Measurements from ENCODE around the gene PUSL1.

Gene PUSL1

DNA sequence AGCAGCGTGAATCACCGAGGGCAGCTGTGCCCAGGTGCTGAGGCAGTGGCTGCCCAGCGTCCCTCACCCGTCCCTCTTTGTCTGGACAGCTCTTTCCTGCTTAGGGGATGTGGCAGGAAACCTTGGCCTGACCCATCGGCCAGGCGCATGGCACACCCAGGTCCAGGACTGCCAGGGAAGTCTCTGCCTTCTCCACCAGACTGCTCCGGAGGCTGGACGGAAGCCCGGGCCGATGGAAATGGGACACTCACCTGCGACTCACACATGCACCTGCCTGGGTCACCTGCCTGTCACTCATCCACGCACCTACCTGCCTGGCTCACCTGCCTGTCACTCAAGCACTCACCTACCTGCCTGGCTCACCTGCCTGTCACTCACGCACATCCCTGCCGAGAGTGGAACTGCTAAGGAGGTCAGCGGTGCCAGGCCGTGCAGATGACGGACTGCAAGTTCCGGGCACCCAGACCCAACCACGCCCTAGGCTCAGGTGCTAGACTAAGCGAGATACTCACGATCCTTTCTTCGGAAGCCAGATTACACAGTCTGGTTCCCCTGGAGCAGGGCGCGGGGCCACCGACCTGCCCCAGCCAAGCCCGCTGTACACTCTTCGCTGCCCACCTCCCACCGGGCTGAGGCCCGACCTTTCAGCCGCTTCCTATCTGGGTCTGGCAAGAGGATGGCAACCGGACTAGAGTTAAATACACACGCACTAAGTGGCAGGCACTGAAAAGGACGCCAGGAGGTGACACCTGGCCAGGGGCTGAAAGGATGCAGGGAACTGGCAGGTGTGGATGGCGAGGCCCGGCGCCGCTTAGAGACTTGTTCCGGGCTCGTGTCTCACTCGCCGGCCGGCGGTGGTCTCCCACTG, 35.8 kb upstream of the PUSL1 start:
- DNase-seq (ENCODE audit: low spot score) = no peak
- H3K27ac ChIP-seq = peak overlapping the region; percentile 80 to 87
- H3K4me3 ChIP-seq = peak overlapping the region; percentile 87
- TF ChIP-seq, protein P1, sequence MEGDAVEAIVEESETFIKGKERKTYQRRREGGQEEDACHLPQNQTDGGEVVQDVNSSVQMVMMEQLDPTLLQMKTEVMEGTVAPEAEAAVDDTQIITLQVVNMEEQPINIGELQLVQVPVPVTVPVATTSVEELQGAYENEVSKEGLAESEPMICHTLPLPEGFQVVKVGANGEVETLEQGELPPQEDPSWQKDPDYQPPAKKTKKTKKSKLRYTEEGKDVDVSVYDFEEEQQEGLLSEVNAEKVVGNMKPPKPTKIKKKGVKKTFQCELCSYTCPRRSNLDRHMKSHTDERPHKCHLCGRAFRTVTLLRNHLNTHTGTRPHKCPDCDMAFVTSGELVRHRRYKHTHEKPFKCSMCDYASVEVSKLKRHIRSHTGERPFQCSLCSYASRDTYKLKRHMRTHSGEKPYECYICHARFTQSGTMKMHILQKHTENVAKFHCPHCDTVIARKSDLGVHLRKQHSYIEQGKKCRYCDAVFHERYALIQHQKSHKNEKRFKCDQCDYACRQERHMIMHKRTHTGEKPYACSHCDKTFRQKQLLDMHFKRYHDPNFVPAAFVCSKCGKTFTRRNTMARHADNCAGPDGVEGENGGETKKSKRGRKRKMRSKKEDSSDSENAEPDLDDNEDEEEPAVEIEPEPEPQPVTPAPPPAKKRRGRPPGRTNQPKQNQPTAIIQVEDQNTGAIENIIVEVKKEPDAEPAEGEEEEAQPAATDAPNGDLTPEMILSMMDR (IDR thresholded peaks at IDR 0.05) = no peak

DNA sequence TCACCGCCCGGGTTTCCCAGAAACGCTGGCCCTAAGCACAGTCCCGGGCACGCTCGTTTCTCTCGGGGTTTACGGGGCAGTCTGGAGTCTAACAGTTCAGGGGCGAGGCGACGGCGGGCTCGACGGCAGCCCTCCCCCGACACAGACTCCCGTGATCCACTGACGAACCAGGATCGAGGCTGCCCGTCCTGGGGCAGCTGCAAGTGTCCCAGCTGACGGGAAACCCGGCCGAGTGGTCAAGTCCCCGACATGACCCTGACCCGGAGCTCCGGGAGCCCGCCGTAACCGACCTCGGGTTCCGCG, 35.2 kb upstream of the PUSL1 start:
- H3K4me3 ChIP-seq = peak overlapping the region; percentile 87
- H3K27ac ChIP-seq = peak overlapping the region; percentile 80 to 87
- no peak for DNase-seq (ENCODE audit: low spot score)

DNA sequence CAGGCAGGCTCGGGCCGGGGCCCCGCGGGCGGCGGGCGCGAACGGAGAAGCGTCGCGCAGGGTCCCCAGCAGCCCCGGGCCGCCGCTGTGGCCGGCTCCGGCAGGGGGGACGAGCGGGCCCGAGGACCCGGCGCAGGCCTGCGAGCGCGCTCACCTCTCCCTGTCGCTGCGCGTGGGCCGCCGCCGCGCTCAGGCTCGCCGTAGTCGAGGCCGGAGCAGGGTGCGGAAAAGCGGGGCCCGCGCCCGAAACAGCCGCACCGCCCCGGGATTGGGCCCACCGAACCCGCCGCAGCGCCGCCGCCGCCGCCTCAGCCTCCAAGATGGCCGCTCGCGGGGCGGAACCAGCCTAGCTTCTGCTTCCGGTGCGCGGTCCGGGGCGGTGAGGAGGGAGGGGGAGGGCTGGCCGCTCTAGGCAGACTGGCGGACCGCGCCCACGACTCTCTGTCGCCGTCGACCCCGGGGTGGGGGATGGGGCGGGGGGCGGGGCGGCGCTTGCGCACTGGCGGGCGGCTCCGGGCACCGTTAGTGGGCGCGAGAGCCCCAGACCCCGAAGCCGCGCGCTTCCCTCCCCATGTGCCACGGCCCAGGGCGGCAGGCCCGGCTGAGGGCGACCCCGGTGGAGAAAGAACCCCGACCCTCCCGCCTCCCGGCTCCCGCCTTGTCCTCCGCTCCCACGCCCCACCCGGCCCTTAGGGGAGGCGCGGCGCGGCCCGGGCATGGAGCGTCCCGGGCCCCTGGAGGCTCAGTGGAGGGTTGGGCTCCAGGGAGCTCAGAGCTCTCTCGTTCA, 34.7 kb upstream of the PUSL1 start, which contains the start of gene UBE2J2:
Gene UBE2J2 (minus strand): TSS at position 343 of the 787 bp plus-strand sequence. CDS start 5,862 bp downstream, outside the sequence.
- Histone ChIP-seq H3K27ac (peak within 1 kb of the TSS; percentile 80 to 87), H3K4me3 (peak within 1 kb of the TSS; percentile 87)
- peak; percentile 95 for DNase-seq (ENCODE audit: low spot score)
- TF ChIP-seq, protein P1 (IDR thresholded peaks at IDR 0.05) = no peak

More for the DNA sequence above, 35.2 kb upstream of the PUSL1 start:
- TF ChIP-seq, protein P1 (IDR thresholded peaks at IDR 0.05) = no peak

DNA sequence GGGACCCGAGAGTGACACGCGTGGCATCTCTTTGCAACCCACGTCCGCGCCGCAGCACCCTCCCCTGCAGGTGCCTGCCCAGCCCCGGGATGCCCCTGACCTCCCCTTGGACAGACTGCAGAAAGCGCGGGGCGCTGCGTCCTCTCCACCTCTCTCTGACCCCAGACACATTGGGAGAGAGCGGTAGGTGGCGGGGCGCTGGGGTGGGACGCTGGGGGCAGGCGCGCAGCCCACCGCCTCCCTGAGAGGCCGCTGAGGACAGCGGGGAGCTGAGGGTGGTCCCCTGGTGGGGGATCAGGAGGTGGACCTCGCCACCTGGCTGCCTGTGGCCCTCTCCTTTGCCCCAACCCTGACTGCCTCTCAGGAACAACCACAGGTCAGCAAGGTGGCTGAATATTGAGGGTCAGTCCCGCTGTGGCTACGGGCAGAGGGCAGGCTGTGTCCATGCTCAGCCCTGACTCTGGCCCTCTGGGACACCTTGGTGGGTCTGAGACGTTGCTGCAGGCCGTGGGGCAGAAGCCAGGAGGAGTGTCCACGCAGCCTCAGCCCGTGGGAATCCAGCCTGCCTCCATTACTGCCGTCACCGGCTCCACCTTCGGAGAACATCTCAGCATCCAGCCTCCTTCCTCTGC, 34.0 kb upstream of the PUSL1 start:
- Histone ChIP-seq H3K27ac (peak overlapping the region; percentile 80 to 87), H3K4me3 (peak overlapping the region; percentile 87)
- no peak for DNase-seq (ENCODE audit: low spot score)
- TF ChIP-seq, protein P1 (IDR thresholded peaks at IDR 0.05) = no peak

DNA sequence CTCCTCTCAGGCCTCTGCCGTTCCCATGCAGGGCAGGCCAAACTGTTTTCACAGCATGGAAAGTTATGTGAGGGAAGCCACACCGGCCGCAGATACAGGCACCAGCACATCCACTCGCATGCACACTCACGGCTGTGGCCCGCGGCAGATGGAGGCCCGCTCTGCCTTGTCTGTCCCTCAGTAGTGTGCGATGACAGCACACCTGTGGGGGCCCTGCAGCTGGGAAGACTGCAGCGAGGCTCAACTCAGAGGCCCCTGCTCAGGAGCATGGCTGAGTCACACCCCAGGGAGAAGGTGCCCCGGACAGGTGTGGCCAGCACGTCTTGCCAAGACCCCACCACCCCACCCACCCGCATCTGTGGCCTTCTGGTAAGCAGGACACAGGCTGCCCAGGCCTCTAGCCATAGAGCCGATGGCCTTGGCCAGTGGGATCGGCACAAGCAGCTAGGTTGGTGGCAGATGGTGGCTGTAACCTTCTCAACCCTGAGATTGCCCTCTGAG, 33.4 kb upstream of the PUSL1 start:
- no peak for DNase-seq (ENCODE audit: low spot score)
- peak overlapping the region; percentile 87 for H3K4me3 ChIP-seq
- TF ChIP-seq, protein P1 (IDR thresholded peaks at IDR 0.05) = no peak
- no peak overlapping the region for H3K27ac ChIP-seq

DNA sequence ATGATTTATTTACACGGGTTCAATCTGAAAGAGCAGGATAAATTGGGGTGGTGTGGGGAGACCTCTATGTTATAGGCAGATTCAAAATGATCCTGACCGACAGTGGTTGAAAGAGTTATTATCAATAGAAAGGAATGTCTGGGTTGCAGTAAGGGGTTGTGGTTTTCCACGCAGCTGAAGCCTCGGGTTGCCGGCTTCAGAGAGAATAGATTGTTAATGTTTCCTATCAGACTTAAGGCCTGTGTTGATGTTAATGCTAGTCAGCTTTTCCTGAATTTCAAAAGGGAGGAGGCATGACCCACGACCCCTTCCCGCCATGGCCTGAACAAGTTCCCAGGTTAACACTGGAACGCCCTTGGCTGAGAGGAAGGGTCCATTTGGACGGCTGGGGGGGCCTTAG, 32.6 kb upstream of the PUSL1 start:
- Histone ChIP-seq H3K27ac (no peak overlapping the region), H3K4me3 (no peak overlapping the region)
- TF ChIP-seq, protein P1 (IDR thresholded peaks at IDR 0.05) = no peak
- DNase-seq (ENCODE audit: low spot score) = no peak
